ENCODE data around the gene ARHGEF33. TPM values are rescaled to one million over a fixed set of nuclear protein-coding genes. Genes with fewer than 3 reads are reported as not detected.

ARHGEF33 gene
- total RNA-seq, 1 experiment from 2014 or later: not detected

DNA sequence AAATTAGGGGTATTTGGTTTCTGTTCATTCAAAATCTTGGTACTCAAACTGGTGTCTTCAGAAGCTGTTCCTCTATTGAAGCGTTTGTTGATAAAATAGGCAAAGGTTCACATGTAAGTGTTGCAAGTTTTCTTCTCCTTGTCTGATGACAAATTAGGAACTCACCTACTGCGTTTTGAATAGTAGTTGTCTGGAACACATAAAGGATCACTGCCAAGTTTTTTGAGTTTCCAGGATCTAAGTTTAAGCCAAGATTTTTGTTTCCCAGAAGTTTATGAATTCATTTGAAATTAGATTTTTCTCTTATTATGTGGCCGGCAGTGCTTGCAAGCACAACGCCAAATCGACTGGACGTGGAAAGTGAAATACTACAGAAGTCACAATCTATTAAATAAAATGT is 85.4 kb downstream of the ARHGEF33 start:
- Histone ChIP-seq H3K36me3 (no peaks in the 10 kb centered on the region), H3K9me3 (no peaks in the 10 kb centered on the region), H3K27me3 (no peaks in the 10 kb centered on the region), H3K4me3 (no peak overlapping the region)
- DNase-seq: no peak

DNA sequence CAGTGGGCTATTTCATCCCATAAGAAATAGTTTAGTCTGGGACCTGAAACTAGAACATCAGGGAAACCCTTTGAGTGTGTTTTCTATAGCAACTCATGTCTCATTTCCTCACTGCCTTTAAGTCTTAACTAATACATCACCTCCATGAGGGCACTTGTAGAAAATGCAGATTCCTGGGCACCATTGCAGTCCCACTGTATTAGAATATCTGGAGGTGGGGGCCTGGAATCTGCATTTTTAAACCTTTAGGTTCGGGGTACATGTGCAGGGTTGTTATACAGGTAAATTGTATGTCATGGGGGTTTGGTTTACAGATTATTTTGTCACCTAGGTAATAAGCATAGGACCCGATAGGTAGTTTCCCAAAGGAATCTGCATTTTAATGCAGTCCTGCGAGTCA is 87.4 kb downstream of the ARHGEF33 start:
- Histone ChIP-seq H3K4me3 (no peak overlapping the region), H3K36me3 (no peaks in the 10 kb centered on the region), H3K9me3 (no peaks in the 10 kb centered on the region), H3K27me3 (no peaks in the 10 kb centered on the region)
- DNase-seq: no peak

DNA sequence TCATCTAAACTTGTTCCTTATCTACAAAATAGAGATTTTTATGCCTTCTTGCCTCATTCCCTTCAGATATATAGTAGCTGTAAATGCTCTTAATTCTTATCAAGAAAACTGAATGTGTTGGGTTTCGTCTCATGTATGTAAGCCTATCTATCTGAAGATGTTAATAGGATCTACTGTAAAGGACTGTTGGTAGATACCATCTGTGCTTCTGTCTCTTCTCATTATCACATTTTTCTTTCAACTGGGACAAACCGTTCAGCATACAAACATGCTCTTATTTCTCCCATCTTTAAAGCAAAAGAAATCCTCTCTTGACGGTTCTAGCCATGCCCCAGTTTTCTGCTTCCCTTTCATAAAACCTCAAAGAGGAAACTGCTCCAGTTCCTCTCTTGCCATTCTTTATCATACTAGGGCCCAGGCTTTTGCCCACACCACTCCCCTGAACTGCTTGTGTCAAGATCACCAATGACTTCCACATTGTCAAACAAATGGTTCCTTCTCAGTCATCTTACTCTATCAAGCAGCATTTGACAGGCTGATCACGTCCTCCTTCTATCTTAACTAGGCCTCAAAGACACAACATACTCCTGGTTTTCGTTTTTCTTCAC is 88.7 kb downstream of the ARHGEF33 start:
- no peak for DNase-seq
- H3K9me3 ChIP-seq: no peaks in the 10 kb centered on the region
- H3K36me3 ChIP-seq: no peaks in the 10 kb centered on the region
- no peak overlapping the region for H3K4me3 ChIP-seq
- H3K27me3 ChIP-seq: no peaks in the 10 kb centered on the region

DNA sequence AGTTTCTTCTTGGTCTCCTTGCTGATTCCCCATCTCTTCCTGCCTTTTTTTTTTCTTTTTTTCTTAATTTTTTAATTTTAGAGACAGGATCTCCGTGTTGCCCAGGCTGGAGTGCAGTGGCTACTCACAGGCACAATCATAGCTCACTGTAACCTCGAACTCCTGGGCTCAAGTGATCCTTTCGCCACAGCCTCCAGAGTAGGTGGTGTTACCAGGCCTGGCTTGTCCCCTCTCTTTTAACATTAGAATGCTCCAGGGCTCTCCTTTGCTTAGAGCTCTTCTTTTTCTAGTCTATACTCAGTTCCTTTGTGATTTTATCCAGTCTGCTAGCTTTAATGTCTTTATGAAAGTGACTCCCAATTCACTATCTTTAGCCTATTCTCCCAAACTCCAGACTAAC is 89.2 kb downstream of the ARHGEF33 start:
- Histone ChIP-seq H3K27me3 (no peaks in the 10 kb centered on the region), H3K36me3 (no peaks in the 10 kb centered on the region), H3K9me3 (no peaks in the 10 kb centered on the region), H3K4me3 (no peak overlapping the region)
- no peak for DNase-seq

DNA sequence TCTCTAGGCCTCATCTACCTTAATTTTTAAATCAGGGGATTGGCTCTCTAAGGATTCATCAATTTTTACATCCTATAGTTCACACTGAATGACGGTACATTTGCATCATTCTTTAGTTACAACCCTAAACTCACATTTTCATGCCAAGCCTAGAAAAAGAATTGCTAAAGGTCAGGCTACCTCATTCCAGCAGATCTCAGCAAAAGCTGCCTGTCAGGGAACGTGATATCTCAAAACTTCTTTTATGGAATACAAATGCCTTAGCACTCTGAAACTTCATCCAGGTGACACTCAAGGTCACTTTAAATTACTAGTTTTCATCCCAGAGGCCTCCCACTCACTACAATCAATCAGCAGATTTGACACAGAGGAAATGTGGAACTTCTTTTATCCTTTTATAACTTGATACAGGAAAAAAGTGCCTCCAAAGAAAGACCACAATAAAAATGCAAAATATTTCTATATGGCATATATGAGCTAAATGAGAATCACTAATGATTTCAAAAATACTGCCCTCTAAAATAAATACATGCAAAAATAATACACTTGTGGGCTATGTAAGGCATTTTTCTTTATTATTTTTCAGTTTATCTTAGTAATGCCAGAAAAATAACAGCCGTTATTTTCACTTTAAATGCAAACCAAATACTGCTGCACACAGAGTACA is 91.5 kb downstream of the ARHGEF33 start:
- Histone ChIP-seq H3K4me3 (no peak overlapping the region), H3K36me3 (peaks cover 4% of the 10 kb centered on the region; the same call in 1 of the 2 replicates), H3K27me3 (no peaks in the 10 kb centered on the region), H3K9me3 (no peaks in the 10 kb centered on the region)
- DNase-seq: no peak

DNA sequence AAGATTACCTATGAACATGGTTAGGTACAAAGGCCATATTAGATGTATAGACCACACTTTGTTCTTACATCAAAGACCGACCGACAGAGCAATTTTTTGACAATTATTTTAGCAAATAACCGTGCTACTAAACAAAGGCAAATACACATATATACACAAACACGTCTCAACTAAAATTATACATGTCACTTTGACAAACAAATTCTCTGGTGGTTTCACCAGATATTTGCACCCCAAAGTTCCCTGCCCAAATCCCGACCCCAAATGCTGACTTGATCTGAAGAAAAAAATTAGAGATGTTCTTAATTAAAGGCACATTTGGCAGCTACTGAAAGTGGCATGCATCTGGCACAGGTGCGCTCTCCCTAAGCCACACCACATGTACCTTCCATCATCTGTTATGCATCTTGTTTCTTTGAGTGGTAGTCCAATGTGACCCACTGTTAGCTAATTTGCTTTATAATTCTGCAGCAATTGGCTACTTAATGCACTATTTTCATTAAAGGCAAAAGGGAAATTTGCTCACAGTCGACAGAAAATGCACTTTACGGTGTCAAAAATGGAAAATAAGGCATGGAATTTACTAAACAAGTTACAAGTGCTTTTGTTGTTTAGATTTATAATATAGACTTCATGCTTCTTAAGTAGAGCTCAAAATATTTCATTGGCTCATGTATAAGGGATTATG is 92.1 kb downstream of the ARHGEF33 start:
- Histone ChIP-seq H3K9me3 (no peaks in the 10 kb centered on the region), H3K27me3 (no peaks in the 10 kb centered on the region), H3K4me3 (no peak overlapping the region), H3K36me3 (peaks cover 4% of the 10 kb centered on the region)
- DNase-seq: no peak

DNA sequence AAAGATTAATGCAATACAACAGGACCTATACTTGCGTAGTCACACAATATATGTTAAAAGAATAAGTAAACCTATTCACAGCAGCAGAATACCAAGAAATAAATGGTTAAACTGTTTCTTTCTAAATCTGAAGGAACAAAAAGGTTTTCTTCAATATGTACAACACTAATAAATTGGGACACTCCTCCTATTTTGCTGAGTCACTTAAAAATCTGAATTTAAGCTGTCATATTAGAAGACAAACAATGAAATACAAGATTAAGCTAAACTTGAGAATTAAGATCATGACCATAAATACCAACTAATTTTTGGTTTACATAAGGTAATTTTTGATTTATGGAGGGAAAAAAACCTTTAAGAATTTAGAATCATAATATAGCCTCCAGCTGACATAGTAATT is 92.8 kb downstream of the ARHGEF33 start:
- H3K36me3 ChIP-seq: peaks cover 4% of the 10 kb centered on the region

DNA sequence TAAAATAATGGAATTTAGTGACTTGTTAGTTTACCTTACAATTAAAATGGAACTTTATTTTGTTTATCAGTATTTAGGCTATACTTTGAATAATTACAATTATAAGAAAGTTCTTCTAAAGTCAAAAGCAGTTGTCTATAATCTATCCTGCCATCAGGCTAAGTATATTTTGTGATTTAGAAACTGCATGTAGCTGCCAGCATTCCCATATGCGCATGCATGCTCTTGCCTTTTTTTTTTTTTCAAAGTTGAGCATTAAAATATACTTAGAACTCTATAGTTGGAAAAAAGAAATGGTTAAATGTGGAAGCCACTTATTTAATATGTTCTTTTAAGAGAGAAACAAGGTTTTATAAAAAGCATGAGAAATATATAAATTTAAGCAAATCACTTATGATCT is 99.0 kb downstream of the ARHGEF33 start:
- no peaks in the 10 kb centered on the region for H3K27me3 ChIP-seq
- no peak for DNase-seq
- peaks cover 4% of the 10 kb centered on the region for H3K36me3 ChIP-seq
- H3K4me3 ChIP-seq: no peak overlapping the region
- H3K9me3 ChIP-seq: no peaks in the 10 kb centered on the region

More for the DNA sequence above, 92.8 kb downstream of the ARHGEF33 start:
- no peaks in the 10 kb centered on the region for H3K27me3 ChIP-seq
- DNase-seq: no peak
- no peak overlapping the region for H3K4me3 ChIP-seq
- no peaks in the 10 kb centered on the region for H3K9me3 ChIP-seq

DNA sequence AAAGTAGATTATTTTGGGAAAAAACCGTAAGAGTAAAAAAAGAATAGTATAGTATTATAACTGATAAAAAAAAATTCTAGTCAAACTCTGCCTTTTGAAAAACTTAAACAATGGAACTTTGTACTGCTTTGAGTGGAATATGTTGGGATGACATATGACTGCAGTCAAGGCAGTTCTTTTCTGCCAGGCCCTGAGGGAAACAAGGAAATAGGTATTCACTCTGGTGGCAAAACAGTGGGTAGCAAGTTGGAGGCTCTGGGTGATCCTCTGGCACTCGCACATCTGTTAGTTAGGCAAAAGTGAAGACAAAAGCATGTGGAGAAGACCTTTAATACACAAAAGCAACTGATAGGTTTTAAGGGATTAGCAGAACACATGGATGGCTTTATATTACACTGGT is 102.2 kb downstream of the ARHGEF33 start:
- H3K36me3 ChIP-seq: peaks cover 6% of the 10 kb centered on the region
- no peak for DNase-seq
- no peaks in the 10 kb centered on the region for H3K27me3 ChIP-seq
- H3K9me3 ChIP-seq: no peaks in the 10 kb centered on the region
- H3K4me3 ChIP-seq: no peak overlapping the region

DNA sequence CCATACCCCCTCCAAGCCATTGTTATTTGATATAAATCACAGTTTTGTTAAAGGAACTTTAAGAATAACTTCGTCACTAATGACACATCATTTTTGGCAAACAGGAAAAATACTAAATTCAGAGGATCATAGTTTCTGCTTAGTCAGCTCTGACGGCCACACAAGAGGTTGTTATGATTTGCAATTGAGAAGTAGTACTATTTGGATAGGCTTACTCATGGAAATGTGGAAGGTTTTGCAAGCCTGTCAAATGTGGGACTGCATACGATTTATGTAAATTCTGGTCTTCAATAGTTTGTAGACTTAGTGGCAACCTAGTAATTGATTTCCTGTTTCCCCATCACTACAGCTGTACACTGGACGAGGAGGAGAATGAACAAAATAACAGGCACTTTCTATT is 108.1 kb downstream of the ARHGEF33 start:
- Histone ChIP-seq H3K9me3 (no peaks in the 10 kb centered on the region), H3K27me3 (no peaks in the 10 kb centered on the region), H3K36me3 (peaks cover 18% of the 10 kb centered on the region), H3K4me3 (no peak overlapping the region)
- peak; percentile 57 for DNase-seq

DNA sequence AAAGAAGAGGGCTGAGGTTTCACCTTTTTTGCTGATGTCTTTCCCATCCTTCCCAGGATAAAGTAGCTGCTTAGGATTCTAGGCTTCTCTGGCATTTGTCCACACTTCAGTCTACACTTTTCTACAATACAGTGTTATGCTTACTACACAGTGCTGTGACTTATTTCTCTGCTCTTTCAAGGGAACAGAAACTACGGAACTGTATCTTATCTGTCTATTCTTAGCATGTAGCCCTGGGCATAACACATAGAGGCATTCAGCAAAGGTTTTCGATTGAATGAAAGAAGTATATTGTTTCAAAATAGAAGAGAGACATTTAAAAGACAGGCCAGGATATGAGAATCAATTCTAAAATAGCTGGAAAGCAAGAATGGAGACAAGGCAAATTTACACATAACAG is 110.9 kb downstream of the ARHGEF33 start:
- H3K36me3 ChIP-seq: peaks cover 18% of the 10 kb centered on the region

DNA sequence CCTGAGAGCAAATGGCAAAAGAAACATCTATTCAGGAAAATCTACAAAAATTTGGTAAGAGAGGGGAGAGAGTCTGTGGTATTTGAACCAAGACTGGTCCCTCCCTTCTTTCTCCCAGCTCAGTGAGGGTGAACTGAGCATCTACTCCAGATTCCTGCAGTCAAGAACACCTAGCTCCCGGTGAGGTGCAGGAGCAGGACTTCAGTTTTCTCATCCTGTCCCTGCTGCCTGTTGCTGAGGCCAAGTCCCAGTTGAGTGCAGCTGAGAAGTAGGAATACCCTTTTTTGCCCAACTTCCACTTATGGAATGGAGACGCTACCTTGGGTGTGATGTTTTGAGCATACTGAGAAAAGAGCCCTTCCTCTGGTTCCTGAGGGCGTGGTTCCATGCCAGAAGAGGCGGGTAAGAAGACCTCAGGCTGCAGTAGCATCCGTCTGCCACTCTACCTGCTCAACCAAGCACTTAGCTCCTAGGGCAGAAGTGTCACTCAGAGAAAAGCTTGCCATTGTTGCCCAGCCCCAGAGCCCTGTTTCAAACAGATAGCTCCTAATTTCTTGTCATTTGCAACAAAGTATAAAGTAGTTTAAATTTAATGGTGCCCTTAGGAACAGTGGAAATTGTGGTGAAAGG is 118.3 kb downstream of the ARHGEF33 start:
- no peak overlapping the region for H3K4me3 ChIP-seq
- no peaks in the 10 kb centered on the region for H3K27me3 ChIP-seq
- DNase-seq: no peak
- H3K9me3 ChIP-seq: no peaks in the 10 kb centered on the region
- peaks cover 20% of the 10 kb centered on the region for H3K36me3 ChIP-seq

More for the DNA sequence above, 110.9 kb downstream of the ARHGEF33 start:
- DNase-seq: no peak
- H3K9me3 ChIP-seq: no peaks in the 10 kb centered on the region
- H3K27me3 ChIP-seq: no peaks in the 10 kb centered on the region
- no peak overlapping the region for H3K4me3 ChIP-seq

DNA sequence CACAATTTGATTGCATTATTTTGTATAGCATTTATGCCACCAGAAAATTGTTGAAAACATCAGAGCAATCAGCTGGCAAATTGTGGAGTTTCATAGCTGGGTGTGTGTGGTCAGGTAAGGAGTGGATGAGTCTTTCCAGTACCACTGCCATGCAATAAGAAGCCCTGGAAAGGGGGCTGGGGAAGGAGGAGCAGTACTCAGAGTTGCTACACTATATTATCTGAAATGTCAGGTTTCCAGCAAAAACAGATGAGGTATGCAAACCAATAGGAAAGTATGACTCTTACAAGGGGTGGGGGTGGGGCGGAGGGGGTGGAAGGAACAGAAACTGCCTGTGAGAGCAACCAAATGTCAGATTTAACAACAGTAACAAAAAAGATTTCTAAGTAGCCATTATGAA is 119.0 kb downstream of the ARHGEF33 start:
- DNase-seq: no peak
- no peaks in the 10 kb centered on the region for H3K27me3 ChIP-seq
- H3K9me3 ChIP-seq: no peaks in the 10 kb centered on the region
- no peak overlapping the region for H3K4me3 ChIP-seq
- peaks cover 20% of the 10 kb centered on the region for H3K36me3 ChIP-seq

DNA sequence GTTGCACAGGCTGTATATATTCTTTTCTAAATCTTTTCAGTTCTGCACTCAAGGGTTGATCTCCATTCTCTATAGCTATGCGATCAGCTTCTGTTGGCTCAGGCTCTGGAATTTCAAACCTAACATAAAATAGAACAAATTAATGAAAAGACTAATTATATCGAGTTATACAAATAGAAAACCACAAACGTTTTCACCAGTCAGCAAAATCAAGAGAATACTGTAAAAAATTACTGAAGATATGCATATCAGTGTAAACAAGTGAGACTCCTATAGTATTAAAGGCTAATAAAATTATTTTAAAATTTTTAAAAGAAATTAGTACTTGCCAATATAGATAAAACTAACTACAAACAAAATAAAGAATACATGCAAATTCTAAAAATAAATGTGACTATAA is 124.2 kb downstream of the ARHGEF33 start:
- no peak for DNase-seq
- no peak overlapping the region for H3K4me3 ChIP-seq
- no peaks in the 10 kb centered on the region for H3K9me3 ChIP-seq
- no peaks in the 10 kb centered on the region for H3K27me3 ChIP-seq
- peaks cover 8% of the 10 kb centered on the region for H3K36me3 ChIP-seq

DNA sequence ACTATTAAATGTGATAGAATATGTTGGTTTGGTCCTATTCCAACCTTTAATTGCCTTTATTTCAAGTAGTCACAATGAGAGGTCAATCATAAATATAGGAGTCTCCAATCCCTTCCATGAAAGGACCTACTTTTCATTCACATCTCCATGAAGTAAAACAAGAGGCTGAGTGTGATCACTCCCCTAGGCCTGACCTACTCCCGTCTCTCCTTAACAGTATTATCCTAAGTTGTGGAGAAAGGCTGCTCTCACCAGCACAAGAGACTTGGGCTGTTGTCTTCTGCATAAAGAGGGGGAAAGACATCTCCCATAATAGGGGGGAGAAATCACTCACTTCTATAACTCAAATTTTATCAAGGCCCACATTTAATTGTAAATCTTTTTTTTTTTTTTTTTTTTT is 125.7 kb downstream of the ARHGEF33 start:
- peaks cover under 1% of the 10 kb centered on the region; the same call in 1 of the 2 replicates for H3K36me3 ChIP-seq
- H3K27me3 ChIP-seq: no peaks in the 10 kb centered on the region
- no peak overlapping the region for H3K4me3 ChIP-seq
- no peak for DNase-seq
- H3K9me3 ChIP-seq: no peaks in the 10 kb centered on the region

DNA sequence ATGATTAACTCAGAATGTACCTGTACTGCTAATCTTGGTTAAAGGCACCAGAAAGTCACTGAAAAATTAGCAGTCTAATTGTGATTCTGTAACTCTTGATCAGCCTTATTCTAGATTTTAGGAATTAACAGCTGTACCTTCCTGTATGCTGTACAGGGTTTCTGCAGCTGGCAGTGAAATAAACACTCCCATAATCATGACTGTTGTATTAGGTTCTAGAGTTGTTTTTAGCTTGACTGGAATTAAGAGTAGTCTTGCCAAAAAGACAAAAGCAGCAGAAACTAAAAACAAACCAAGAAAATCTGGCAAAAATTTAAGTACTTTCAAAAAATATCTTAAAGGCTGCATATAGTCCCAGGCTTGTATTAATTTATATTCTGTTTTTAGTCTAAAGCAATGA is 127.7 kb downstream of the ARHGEF33 start:
- Histone ChIP-seq H3K4me3 (no peak overlapping the region), H3K36me3 (peaks cover 6% of the 10 kb centered on the region; the same call in 1 of the 2 replicates), H3K9me3 (no peaks in the 10 kb centered on the region), H3K27me3 (no peaks in the 10 kb centered on the region)
- no peak for DNase-seq

DNA sequence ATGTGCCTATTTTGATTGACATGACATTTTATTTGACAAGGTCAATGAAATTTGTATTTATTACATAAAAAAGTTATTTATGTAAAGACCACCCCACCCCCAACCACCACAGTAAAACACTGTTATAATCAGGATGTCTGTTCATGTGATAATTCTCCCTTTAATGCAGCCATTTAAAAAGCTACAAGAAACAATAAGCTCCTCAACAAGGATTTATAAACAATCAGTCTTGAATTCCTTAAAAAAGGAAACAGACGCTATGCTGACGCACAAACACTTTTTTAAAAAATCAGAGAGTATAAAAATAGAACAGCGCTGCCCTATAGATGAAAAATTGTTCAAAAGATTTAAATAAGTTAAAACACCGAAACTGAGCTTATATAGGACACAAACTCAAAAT is 129.0 kb downstream of the ARHGEF33 start:
- H3K4me3 ChIP-seq: no peak overlapping the region
- no peak for DNase-seq
- peaks cover 16% of the 10 kb centered on the region; the same call in 1 of the 2 replicates for H3K36me3 ChIP-seq
- no peaks in the 10 kb centered on the region for H3K27me3 ChIP-seq
- no peaks in the 10 kb centered on the region for H3K9me3 ChIP-seq
